CD4-positive, alpha-beta T cell treated with Interleukin-1 beta for 1 hour (primary cell): ENCODE measurements around the gene TVP23A.
"Not testable (repeated sequence)": the region's sequence is repeated elsewhere in the genome, so short reads cannot be mapped to it uniquely, and the experiment has no call there.

Experiments used
- DNase-seq, 2 donors: peaks; one replicate each; pipeline ENCODE4 v3.0.0-alpha.2; 2020 to 2022

The TVP23A gene

GRCh38 chr16:10791048-10791447, 27.5 kb downstream of the TVP23A start:
- DNase-seq = no peak

- DNase-seq = not testable (repeated sequence)
These were observed 30.0 kb downstream of the TVP23A start for GRCh38 chr16:10788630-10789029.

GRCh38 chr16:10787304-10787703, 31.3 kb downstream of the TVP23A start:
- DNase-seq = peak in 1 of 2 donors; percentile 17

- DNase-seq = no peak
These were observed 36.0 kb downstream of the TVP23A start for GRCh38 chr16:10782628-10783027.

- DNase-seq = no peak
These were observed 38.0 kb downstream of the TVP23A start for GRCh38 chr16:10780628-10781027.

GRCh38 chr16:10779908-10780307, 38.7 kb downstream of the TVP23A start:
- DNase-seq = not testable (repeated sequence)

- DNase-seq = no peak
These were observed 41.2 kb downstream of the TVP23A start for GRCh38 chr16:10777356-10777755.

GRCh38 chr16:10776923-10777322, 41.7 kb downstream of the TVP23A start:
- not testable (repeated sequence) for DNase-seq

- peak in 1 of 2 donors; percentile 5 for DNase-seq
These were observed 42.3 kb downstream of the TVP23A start for GRCh38 chr16:10776280-10776679.

GRCh38 chr16:10770907-10771306, 47.7 kb downstream of the TVP23A start:
- peak in 1 of 2 donors; percentile 31 for DNase-seq

- no peak for DNase-seq
These were observed 49.2 kb downstream of the TVP23A start for GRCh38 chr16:10769381-10769780.

- no peak for DNase-seq
These were observed 51.5 kb downstream of the TVP23A start for GRCh38 chr16:10767127-10767526.

- peak; percentile 51 to 62 for DNase-seq
These were observed 52.8 kb downstream of the TVP23A start for GRCh38 chr16:10765772-10766171.

- no peak for DNase-seq
These were observed 55.1 kb downstream of the TVP23A start for GRCh38 chr16:10763456-10763855.

GRCh38 chr16:10762336-10763016, 56.1 kb downstream of the TVP23A start:
- DNase-seq = no peak

- no peak for DNase-seq
These were observed 57.2 kb downstream of the TVP23A start for GRCh38 chr16:10761373-10761772.

GRCh38 chr16:10760858-10761257, 57.7 kb downstream of the TVP23A start:
- no peak for DNase-seq

- DNase-seq = no peak
These were observed 62.0 kb downstream of the TVP23A start for GRCh38 chr16:10756574-10756973.

- no peak for DNase-seq
These were observed 63.7 kb downstream of the TVP23A start for GRCh38 chr16:10754941-10755340.

- no peak for DNase-seq
These were observed 64.9 kb downstream of the TVP23A start for GRCh38 chr16:10753670-10754069.

GRCh38 chr16:10752843-10753523, 65.6 kb downstream of the TVP23A start:
- DNase-seq = peak; percentile 28 to 61

GRCh38 chr16:10751291-10751697, 67.3 kb downstream of the TVP23A start:
- DNase-seq = no peak

- no peak for DNase-seq
These were observed 67.8 kb downstream of the TVP23A start for GRCh38 chr16:10750793-10751192.

GRCh38 chr16:10745841-10746240, 72.8 kb downstream of the TVP23A start:
- DNase-seq = no peak
